ACC112 (cell line): Measurements from ENCODE around the gene DCPS.
"Not testable (repeated sequence)": the region's sequence is repeated elsewhere in the genome, so short reads cannot be mapped to it uniquely, and the experiment has no call there.

Experiments used
- H2AFZ ChIP-seq: fragments of 200-600 bp; sonication (generic); one replicate; pipeline ENCODE4 v1.6.0; 2017; ENCODE audit warnings: antibody characterized with exemption, low read length; ENCODE audit not compliant: unreplicated experiment
- H3K27ac ChIP-seq: fragments of 200-600 bp; sonication (generic); 2 replicates; pipeline ENCODE4 v1.5.1; 2014; ENCODE audit warnings: low read depth, mild to moderate bottlenecking, antibody characterized with exemption, low read length, moderate library complexity
- H3K27me3 ChIP-seq: fragments of 200-600 bp; sonication (generic); 2 replicates; pipeline ENCODE4 v1.6.1; 2014; ENCODE audit warnings: mild to moderate bottlenecking, antibody characterized with exemption, low read length, moderate library complexity, mixed read lengths; ENCODE audit not compliant: insufficient read depth
- H3K36me3 ChIP-seq: fragments of 200-600 bp; sonication (generic); 2 replicates; pipeline ENCODE4 v1.6.1; 2016; ENCODE audit warnings: mild to moderate bottlenecking, antibody characterized with exemption, low read length, moderate library complexity, mixed read lengths; ENCODE audit not compliant: insufficient read depth
- H3K4me1 ChIP-seq: fragments of 200-600 bp; sonication (generic); one replicate; pipeline ENCODE4 v1.6.1; 2016; ENCODE audit warnings: low read length, mixed read lengths; ENCODE audit not compliant: insufficient read depth, unreplicated experiment, control insufficient read depth
- H3K4me3 ChIP-seq: fragments of 200-600 bp; sonication (generic); 2 replicates; pipeline ENCODE4 v1.5.1; 2014; ENCODE audit warnings: mild to moderate bottlenecking, low read depth, low read length
- H3K79me2 ChIP-seq: fragments of 200-600 bp; sonication (generic); one replicate; pipeline ENCODE4 v1.6.0; 2016; ENCODE audit warnings: low read length; ENCODE audit not compliant: control insufficient read depth, unreplicated experiment, insufficient read depth

Gene DCPS

GRCh38 chr11:126387857-126388256 is 84.0 kb downstream of the DCPS start:
- peaks cover 27% of the 10 kb centered on the region for H3K79me2 ChIP-seq
- no peaks in the 10 kb centered on the region for H3K27me3 ChIP-seq
- no peak overlapping the region for H2AFZ ChIP-seq
- H3K4me1 ChIP-seq, result no peaks in the 10 kb centered on the region
- no peak overlapping the region for H3K27ac ChIP-seq
- no peaks in the 10 kb centered on the region for H3K36me3 ChIP-seq
- no peak overlapping the region for H3K4me3 ChIP-seq

- H3K27ac ChIP-seq, result no peak overlapping the region
- no peak overlapping the region for H2AFZ ChIP-seq
- peaks cover 32% of the 10 kb centered on the region for H3K79me2 ChIP-seq
- no peak overlapping the region for H3K4me3 ChIP-seq
- no peaks in the 10 kb centered on the region for H3K36me3 ChIP-seq
- H3K4me1 ChIP-seq, result peaks cover 3% of the 10 kb centered on the region
- H3K27me3 ChIP-seq, result no peaks in the 10 kb centered on the region
These were observed 86.5 kb downstream of the DCPS start for GRCh38 chr11:126390272-126390867.

DNA sequence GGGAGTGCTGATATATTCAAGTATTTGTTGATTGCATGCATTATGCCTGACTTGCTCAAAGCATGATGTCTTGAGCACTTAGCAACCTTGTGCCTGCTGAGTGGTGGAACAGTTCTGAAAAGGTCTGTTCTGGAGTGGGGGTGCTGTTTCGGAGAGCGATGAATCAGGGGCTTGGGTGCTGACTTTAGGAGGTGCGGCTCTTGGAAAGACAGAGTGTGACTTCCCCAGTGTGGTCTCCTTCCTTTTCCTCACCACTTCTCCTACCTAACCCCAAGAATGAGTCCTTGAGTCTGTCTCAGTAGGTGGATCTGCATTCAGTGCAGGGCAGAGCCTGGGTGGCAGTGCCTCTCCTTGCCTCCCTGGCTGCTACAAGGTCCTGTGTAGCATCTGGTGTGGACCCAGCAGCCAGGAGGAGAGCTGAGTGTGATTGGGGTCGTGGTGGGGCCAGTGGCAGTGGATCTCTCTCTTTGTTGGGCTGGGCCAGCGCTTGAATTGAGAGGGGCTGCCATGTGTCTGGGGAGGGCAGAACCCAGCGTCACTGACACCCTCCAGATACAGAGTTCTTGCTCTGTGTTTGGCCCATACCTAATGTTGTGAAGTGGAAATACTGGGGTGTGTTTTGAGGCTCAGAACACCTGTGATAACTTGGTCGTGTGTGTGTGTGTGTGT is 87.6 kb downstream of the DCPS start:
- no peak overlapping the region for H3K27ac ChIP-seq
- H3K4me3 ChIP-seq, result no peak overlapping the region
- H3K4me1 ChIP-seq, result peaks cover 3% of the 10 kb centered on the region
- no peaks in the 10 kb centered on the region for H3K27me3 ChIP-seq
- H3K79me2 ChIP-seq, result peaks cover 32% of the 10 kb centered on the region
- no peaks in the 10 kb centered on the region for H3K36me3 ChIP-seq
- H2AFZ ChIP-seq, result no peak overlapping the region

GRCh38 chr11:126391970-126392632 is 88.2 kb downstream of the DCPS start:
- H3K27me3 ChIP-seq, result no peaks in the 10 kb centered on the region
- no peak overlapping the region for H2AFZ ChIP-seq
- H3K36me3 ChIP-seq, result no peaks in the 10 kb centered on the region
- H3K4me1 ChIP-seq, result peaks cover 3% of the 10 kb centered on the region
- peaks cover 31% of the 10 kb centered on the region for H3K79me2 ChIP-seq
- H3K27ac ChIP-seq, result no peak overlapping the region
- H3K4me3 ChIP-seq, result no peak overlapping the region

DNA sequence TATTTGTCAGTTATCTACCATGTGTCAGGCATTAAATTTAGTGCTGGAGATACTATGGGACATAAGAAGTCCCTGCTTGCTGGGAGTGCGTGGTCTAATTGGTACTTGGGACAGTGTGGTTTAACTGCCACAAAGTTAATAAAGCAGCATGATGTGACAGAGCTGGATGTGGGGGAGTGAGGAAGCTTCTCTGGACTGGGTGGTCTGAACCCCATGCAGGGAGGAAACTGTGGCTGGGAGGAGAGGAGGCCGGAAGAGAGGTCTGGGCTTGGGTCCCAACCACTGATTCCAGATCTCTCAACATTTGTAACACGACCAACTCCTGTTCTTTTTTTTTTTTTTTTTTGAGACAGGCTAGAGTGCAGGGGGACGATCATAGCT is 88.8 kb downstream of the DCPS start:
- Histone ChIP-seq H3K4me3 (no peak overlapping the region), H3K36me3 (no peaks in the 10 kb centered on the region), H3K27ac (no peak overlapping the region), H3K79me2 (peaks cover 26% of the 10 kb centered on the region), H2AFZ (no peak overlapping the region), H3K4me1 (peaks cover 3% of the 10 kb centered on the region), H3K27me3 (no peaks in the 10 kb centered on the region)

DNA sequence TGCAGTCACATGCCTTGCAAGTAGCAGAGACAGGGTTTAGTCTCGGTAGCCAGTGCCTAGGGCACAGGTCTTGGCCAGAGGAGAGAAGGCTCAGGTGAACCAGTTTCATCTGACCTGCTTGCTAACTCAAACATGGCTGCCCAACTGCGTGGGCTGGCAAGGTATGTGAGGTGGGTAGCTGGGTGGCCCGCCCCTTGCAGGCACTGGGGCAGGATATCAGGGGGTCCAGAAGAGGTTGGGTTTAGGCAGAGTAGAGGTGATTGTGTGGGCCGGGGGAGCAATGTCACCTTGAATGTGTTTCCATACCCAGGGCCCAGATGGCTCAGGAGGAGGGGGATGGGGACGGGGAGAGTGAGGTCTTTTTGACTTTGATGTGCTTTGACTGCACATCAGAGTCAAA is 89.3 kb downstream of the DCPS start:
- Histone ChIP-seq H3K4me1 (peaks cover 3% of the 10 kb centered on the region), H2AFZ (no peak overlapping the region), H3K36me3 (no peaks in the 10 kb centered on the region), H3K27me3 (no peaks in the 10 kb centered on the region), H3K79me2 (peaks cover 22% of the 10 kb centered on the region), H3K4me3 (no peak overlapping the region), H3K27ac (no peak overlapping the region)

- Histone ChIP-seq H2AFZ (no peak overlapping the region), H3K79me2 (peaks cover 20% of the 10 kb centered on the region), H3K27me3 (no peaks in the 10 kb centered on the region), H3K36me3 (no peaks in the 10 kb centered on the region), H3K4me1 (peaks cover 3% of the 10 kb centered on the region), H3K27ac (no peak overlapping the region), H3K4me3 (no peak overlapping the region)
These were observed 90.2 kb downstream of the DCPS start for GRCh38 chr11:126394036-126394435.

DNA sequence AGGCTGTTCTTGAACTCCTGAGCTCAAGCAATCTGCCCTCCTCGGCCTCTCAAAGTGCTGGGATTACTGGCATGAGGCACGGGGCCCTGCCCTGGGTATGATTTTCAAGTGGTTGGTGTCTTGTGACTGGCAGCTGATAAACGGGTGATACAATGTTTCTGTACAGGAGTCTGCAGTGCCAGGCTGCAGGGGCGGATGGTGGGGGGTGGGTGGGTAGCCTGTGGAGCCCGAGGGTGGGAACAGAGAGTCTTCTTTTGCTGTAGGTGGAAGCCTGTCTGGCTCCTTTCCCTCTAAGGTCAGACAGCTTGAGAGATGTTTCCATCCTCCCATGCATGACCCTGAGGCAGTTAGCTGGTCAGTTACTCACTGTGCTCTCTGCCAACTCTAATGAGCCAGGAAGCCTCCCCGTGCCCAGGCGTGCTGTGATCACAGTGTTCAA is 90.8 kb downstream of the DCPS start:
- H3K4me3 ChIP-seq, H3K27ac ChIP-seq, H3K27me3 ChIP-seq, H3K4me1 ChIP-seq, H2AFZ ChIP-seq, H3K36me3 ChIP-seq: not testable (repeated sequence)
- peaks cover 21% of the 10 kb centered on the region for H3K79me2 ChIP-seq
